Stimulated activated naive CD8-positive, alpha-beta T cell treated with anti-CD3 and anti-CD28 coated beads, Interleukin-15, amount 100 ng/mL, for 72 hours (primary cell): ENCODE data around the gene SUPT3H.
"Not testable (repeated sequence)": the region's sequence is repeated elsewhere in the genome, so short reads cannot be mapped to it uniquely, and the experiment has no call there.

Source experiments
- ATAC-seq: fragments of 150-1000 bp; cut with Tn5 transposase; 2 replicates; pipeline ENCODE4 v1.10.0; 2021; ENCODE audit warnings: mild to moderate bottlenecking, moderate library complexity
- DNase-seq, 2 donors: peaks; one replicate each; pipeline ENCODE4 v3.0.0; 2021 to 2022
- H3K27ac Mint-ChIP-seq, 2 donors: one replicate each; pipeline ENCODE4 v1.8.0; 2022; ENCODE audit warnings: mild to moderate bottlenecking in 2 of 2, mixed read lengths in 2 of 2, moderate library complexity in 2 of 2
- H3K27me3 Mint-ChIP-seq: one replicate; pipeline ENCODE4 v1.8.0; 2022; ENCODE audit warnings: mixed read lengths
- H3K4me1 Mint-ChIP-seq: one replicate; pipeline ENCODE4 v1.8.0; 2022; ENCODE audit warnings: mild to moderate bottlenecking, mixed read lengths
- H3K4me3 Mint-ChIP-seq, 2 donors: one replicate each; pipeline ENCODE4 v1.8.0; 2022; ENCODE audit warnings: mild to moderate bottlenecking in 2 of 2, mixed read lengths in 2 of 2, moderate library complexity in 1 of 2
- H3K9me3 Mint-ChIP-seq, 2 donors: one replicate each; pipeline ENCODE4 v1.8.0; 2022; ENCODE audit warnings: mixed read lengths in 2 of 2

Gene SUPT3H

GRCh38 chr6:45199554-45199953 lies 178.2 kb downstream of the SUPT3H start:
- H3K4me1 Mint-ChIP-seq, result peaks cover 28% of the 10 kb centered on the region
- no peaks in the 10 kb centered on the region for H3K27me3 Mint-ChIP-seq
- DNase-seq (no peak), ATAC-seq (peak; percentile 40)
- H3K4me3 Mint-ChIP-seq, result peak overlapping the region; percentile 49 to 53
- H3K27ac Mint-ChIP-seq, result peak overlapping the region in 1 of 2 donors; percentile 72
- H3K9me3 Mint-ChIP-seq, result no peaks in the 10 kb centered on the region

GRCh38 chr6:45196121-45196520 lies 181.6 kb downstream of the SUPT3H start:
- Mint-ChIP-seq H3K27me3 (no peaks in the 10 kb centered on the region), H3K4me1 (peaks cover 28% of the 10 kb centered on the region), H3K9me3 (no peaks in the 10 kb centered on the region), H3K27ac (peak overlapping the region in 1 of 2 donors; percentile 12), H3K4me3 (no peak overlapping the region)
- no peak for ATAC-seq
- no peak for DNase-seq

GRCh38 chr6:45195137-45195536 lies 182.6 kb downstream of the SUPT3H start:
- Mint-ChIP-seq H3K4me3 (no peak overlapping the region), H3K27me3 (no peaks in the 10 kb centered on the region), H3K4me1 (peaks cover 28% of the 10 kb centered on the region), H3K9me3 (no peaks in the 10 kb centered on the region), H3K27ac (no peak overlapping the region)
- DNase-seq (no peak), ATAC-seq (no peak)

GRCh38 chr6:45192556-45192955 lies 185.2 kb downstream of the SUPT3H start:
- no peak for ATAC-seq
- no peak for DNase-seq
- H3K27ac Mint-ChIP-seq, result no peak overlapping the region
- no peak overlapping the region for H3K4me3 Mint-ChIP-seq
- H3K4me1 Mint-ChIP-seq, result peaks cover 32% of the 10 kb centered on the region
- H3K27me3 Mint-ChIP-seq, result no peaks in the 10 kb centered on the region
- no peaks in the 10 kb centered on the region for H3K9me3 Mint-ChIP-seq

GRCh38 chr6:45191414-45191813 lies 186.3 kb downstream of the SUPT3H start:
- Mint-ChIP-seq H3K9me3 (no peaks in the 10 kb centered on the region), H3K4me1 (peaks cover 38% of the 10 kb centered on the region), H3K4me3 (no peak overlapping the region), H3K27ac (no peak overlapping the region), H3K27me3 (no peaks in the 10 kb centered on the region)
- ATAC-seq, result no peak
- DNase-seq, result no peak

GRCh38 chr6:45187836-45188235 lies 189.9 kb downstream of the SUPT3H start:
- H3K4me3 Mint-ChIP-seq, result peak overlapping the region; percentile 63 to 64
- ATAC-seq, result peak; percentile 90
- peak overlapping the region; percentile 91 to 95 for H3K27ac Mint-ChIP-seq
- peak in 1 of 2 donors; percentile 64 for DNase-seq
- H3K4me1 Mint-ChIP-seq, result peaks cover 53% of the 10 kb centered on the region
- H3K27me3 Mint-ChIP-seq, result no peaks in the 10 kb centered on the region
- H3K9me3 Mint-ChIP-seq, result no peaks in the 10 kb centered on the region

GRCh38 chr6:45185403-45186251 lies 192.1 kb downstream of the SUPT3H start:
- peaks cover 53% of the 10 kb centered on the region for H3K4me1 Mint-ChIP-seq

GRCh38 chr6:45184937-45185336 lies 192.8 kb downstream of the SUPT3H start:
- no peaks in the 10 kb centered on the region for H3K27me3 Mint-ChIP-seq
- H3K4me1 Mint-ChIP-seq, result peaks cover 53% of the 10 kb centered on the region
- peak overlapping the region; percentile 77 to 80 for H3K4me3 Mint-ChIP-seq

More at GRCh38 chr6:45185403-45186251, 192.1 kb downstream of the SUPT3H start:
- DNase-seq (peak in 1 of 2 donors; percentile 42), ATAC-seq (peak; percentile 72)
- Mint-ChIP-seq H3K9me3 (no peaks in the 10 kb centered on the region), H3K27me3 (no peaks in the 10 kb centered on the region), H3K4me3 (peak overlapping the region; percentile 77 to 80), H3K27ac (peak overlapping the region; percentile 91 to 94)

GRCh38 chr6:45184040-45184439 lies 193.7 kb downstream of the SUPT3H start:
- Mint-ChIP-seq H3K27me3 (no peaks in the 10 kb centered on the region), H3K9me3 (no peaks in the 10 kb centered on the region), H3K4me1 (peaks cover 53% of the 10 kb centered on the region), H3K4me3 (no peak overlapping the region), H3K27ac (no peak overlapping the region)
- DNase-seq, result no peak
- ATAC-seq, result no peak

More at GRCh38 chr6:45184937-45185336, 192.8 kb downstream of the SUPT3H start:
- Mint-ChIP-seq H3K9me3 (no peaks in the 10 kb centered on the region), H3K27ac (peak overlapping the region; percentile 68 to 94)
- DNase-seq (no peak), ATAC-seq (peak; percentile 29)

- H3K27me3 Mint-ChIP-seq, DNase-seq, H3K9me3 Mint-ChIP-seq, ATAC-seq: not testable (repeated sequence)
- Mint-ChIP-seq H3K4me1 (peaks cover 26% of the 10 kb centered on the region), H3K27ac (peak overlapping the region in 1 of 2 donors; percentile 15), H3K4me3 (peak overlapping the region in 1 of 2 donors; percentile 13)
Observed at GRCh38 chr6:45176373-45176772, 201.4 kb downstream of the SUPT3H start.

- Mint-ChIP-seq H3K4me3 (no peak overlapping the region), H3K27ac (no peak overlapping the region), H3K4me1 (peaks cover 31% of the 10 kb centered on the region), H3K27me3 (no peaks in the 10 kb centered on the region), H3K9me3 (no peaks in the 10 kb centered on the region)
- DNase-seq (no peak), ATAC-seq (no peak)
Observed at GRCh38 chr6:45175272-45175671, 202.5 kb downstream of the SUPT3H start.

GRCh38 chr6:45174045-45174444 lies 203.7 kb downstream of the SUPT3H start:
- Mint-ChIP-seq H3K4me3 (peak overlapping the region in 1 of 2 donors; percentile 43), H3K9me3 (no peaks in the 10 kb centered on the region), H3K27me3 (no peaks in the 10 kb centered on the region), H3K4me1 (peaks cover 35% of the 10 kb centered on the region), H3K27ac (no peak overlapping the region)
- no peak for DNase-seq
- ATAC-seq, result peak; percentile 52

GRCh38 chr6:45171380-45171779 lies 206.4 kb downstream of the SUPT3H start:
- no peak for ATAC-seq
- DNase-seq, result no peak
- Mint-ChIP-seq H3K27ac (no peak overlapping the region), H3K27me3 (no peaks in the 10 kb centered on the region), H3K4me3 (no peak overlapping the region), H3K4me1 (peaks cover 41% of the 10 kb centered on the region), H3K9me3 (no peaks in the 10 kb centered on the region)

- no peak for DNase-seq
- no peak for ATAC-seq
- Mint-ChIP-seq H3K4me1 (peaks cover 51% of the 10 kb centered on the region), H3K9me3 (peaks cover 0 to 4% of the 10 kb centered on the region in 2 donors), H3K27ac (no peak overlapping the region), H3K4me3 (no peak overlapping the region), H3K27me3 (no peaks in the 10 kb centered on the region)
Observed at GRCh38 chr6:45170309-45170708, 207.4 kb downstream of the SUPT3H start.

GRCh38 chr6:45169815-45170214 lies 207.9 kb downstream of the SUPT3H start:
- ATAC-seq (no peak), DNase-seq (no peak)
- no peaks in the 10 kb centered on the region for H3K27me3 Mint-ChIP-seq
- peaks cover 0 to 4% of the 10 kb centered on the region in 2 donors for H3K9me3 Mint-ChIP-seq
- peaks cover 51% of the 10 kb centered on the region for H3K4me1 Mint-ChIP-seq
- no peak overlapping the region for H3K4me3 Mint-ChIP-seq
- H3K27ac Mint-ChIP-seq, result no peak overlapping the region

- Mint-ChIP-seq H3K9me3 (peaks cover 12 to 17% of the 10 kb centered on the region in 2 donors), H3K27me3 (no peaks in the 10 kb centered on the region), H3K27ac (peak overlapping the region; percentile 95 to 97), H3K4me1 (peaks cover 70% of the 10 kb centered on the region), H3K4me3 (peak overlapping the region; percentile 61 to 69)
- ATAC-seq, result peak; percentile 98
- DNase-seq, result peak in 1 of 2 donors; percentile 68
Observed at GRCh38 chr6:45163952-45164766, 213.6 kb downstream of the SUPT3H start.
